NCI-H69 (cell line): ENCODE data around the gene DNAL4.
A peak's percentile ranks its signal among the peaks of the same experiment; 100 is the strongest.

Experiments used
- DNase-seq: peaks from one replicate; lab custom pipeline; 2025; lab: John Stamatoyannopoulos, UW

The DNAL4 gene

GRCh38 chr22:38827510-38827909 lies 33.6 kb upstream of the DNAL4 start:
- no peak for DNase-seq

DNA sequence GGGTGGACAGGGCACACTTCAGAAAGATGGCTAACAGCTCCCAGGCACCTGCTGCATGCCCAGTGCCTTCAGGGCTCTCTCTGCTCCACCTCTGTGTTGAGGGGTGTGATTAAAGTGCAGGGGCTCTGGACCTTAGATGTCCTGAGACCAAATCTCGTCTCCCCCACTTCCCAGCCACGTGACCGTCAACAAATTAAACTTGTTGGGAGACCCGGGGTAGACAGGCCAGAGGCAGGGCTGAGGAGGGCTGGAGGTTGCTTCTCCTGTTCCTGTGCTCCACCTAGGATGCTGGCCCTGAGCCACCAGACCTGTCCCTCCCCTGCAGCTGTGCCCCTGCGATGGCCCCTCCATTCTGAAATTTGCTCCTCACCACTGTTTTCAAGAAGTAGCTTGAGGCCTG lies 32.9 kb upstream of the DNAL4 start:
- no peak for DNase-seq

- no peak for DNase-seq
These were observed 32.4 kb upstream of the DNAL4 start for GRCh38 chr22:38826386-38826785.

GRCh38 chr22:38824585-38824984 lies 30.6 kb upstream of the DNAL4 start:
- DNase-seq: no peak

DNA sequence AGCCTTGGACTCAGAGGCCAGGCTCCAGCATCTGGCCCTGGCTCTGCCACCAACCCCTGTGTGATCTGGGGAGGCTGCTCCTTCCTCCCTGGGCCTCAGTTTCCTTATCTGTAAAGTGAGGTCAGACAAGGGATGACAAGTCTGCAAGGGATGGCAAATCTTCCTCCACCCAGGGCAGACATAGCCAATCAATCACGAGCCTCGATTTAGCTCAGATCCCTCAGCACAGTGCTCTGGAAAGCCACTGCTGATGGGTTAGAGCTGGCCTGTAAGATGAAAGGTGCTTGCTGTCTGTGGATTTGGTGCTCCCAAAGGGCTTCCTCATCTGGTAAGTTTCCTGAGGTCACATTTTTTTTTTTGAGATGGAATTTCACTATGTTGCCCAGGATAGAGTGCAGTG lies 29.7 kb upstream of the DNAL4 start:
- DNase-seq: no peak

GRCh38 chr22:38823076-38823475 lies 29.1 kb upstream of the DNAL4 start:
- DNase-seq: no peak

DNA sequence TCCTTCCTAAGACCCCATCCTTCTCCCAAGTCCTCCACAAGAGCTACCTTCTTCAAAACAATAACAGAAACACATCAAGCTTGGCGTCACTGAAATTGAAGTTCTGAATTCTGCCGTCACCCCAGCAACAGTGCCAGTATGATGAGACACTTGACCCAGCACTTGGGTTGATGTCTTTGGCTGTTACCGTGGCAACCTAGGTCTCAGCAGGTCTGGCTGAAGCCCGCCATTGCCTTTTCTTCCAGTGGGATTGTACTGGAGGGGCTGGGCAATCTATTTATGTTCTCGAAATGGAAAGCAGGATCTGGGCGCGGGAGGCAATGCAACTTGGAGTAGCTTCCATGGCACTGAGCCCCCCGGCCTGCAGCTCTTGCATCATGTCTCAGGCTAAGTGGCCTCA lies 26.1 kb upstream of the DNAL4 start:
- no peak for DNase-seq

- DNase-seq: no peak
These were observed 25.5 kb upstream of the DNAL4 start for GRCh38 chr22:38819387-38819940.

- no peak for DNase-seq
These were observed 23.3 kb upstream of the DNAL4 start for GRCh38 chr22:38817196-38817595.

GRCh38 chr22:38815842-38816241 lies 21.9 kb upstream of the DNAL4 start:
- no peak for DNase-seq

DNA sequence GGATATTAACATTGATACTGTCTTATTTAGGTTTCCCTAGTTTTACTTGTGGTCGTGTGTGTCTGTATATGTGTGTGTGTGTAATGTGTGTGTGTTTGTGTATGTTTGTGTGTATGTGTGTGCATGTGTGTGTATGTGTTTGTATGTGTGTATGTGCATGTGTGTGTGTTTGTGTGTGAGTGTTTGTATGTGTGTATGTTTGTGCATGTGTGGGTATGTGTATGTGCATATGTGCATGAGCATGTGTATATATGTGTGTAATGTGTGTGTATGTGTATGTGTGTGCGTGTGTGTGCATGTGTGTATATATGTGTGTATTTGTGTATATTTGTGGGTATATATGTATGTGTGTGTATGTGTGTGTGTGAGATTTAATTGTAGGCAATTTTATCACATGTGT lies 17.3 kb upstream of the DNAL4 start:
- no peak for DNase-seq

DNA sequence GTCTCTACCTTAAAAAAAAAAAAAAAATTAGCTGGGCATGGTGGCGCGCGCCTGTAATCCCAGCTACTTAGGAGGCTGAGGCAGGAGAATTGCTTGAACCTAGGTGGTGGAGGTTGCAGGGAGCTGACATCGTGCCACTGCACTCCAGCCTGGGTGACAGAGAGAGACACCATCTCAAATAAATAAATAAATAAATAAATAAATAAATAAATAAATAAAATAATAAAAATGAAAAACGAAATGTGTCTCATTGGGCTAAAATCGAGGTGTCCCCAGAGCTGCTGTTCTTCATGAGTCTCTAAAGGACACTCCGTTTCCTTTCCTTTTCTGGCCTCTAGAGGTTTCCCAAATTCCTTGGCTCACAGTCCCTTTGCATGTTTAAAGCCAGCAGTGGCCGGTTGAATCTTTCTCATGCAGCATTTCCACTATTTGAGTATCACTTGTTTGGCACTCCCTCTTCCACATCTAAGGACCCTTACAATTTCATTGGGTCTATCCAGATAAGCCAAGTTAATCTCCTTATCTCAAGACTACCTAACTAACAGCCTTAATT lies 11.2 kb upstream of the DNAL4 start:
- DNase-seq: peak; percentile 12

DNA sequence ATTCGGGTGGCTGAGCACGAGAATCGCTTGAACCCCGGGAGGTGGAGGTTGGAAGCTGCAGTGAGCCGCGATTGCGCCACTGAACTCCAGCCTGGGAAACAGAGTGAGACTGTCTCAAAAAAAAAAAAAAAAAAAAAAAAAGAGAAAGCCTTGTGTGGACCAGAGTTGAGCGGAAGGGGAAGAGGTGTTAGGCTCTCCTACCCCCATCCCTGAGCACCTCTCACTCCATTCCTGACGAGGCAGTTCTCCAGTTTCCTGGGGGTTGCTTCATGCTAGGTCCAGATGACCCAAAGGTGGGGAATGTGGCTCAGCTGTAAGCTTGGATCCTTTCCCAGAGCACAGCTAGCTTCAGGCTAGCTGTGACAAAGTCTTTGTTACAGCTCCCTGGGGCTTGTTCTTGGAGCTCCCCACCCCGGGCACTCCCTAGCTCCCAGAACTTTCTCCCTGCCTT lies 8.8 kb upstream of the DNAL4 start:
- peak; percentile 90 for DNase-seq

DNA sequence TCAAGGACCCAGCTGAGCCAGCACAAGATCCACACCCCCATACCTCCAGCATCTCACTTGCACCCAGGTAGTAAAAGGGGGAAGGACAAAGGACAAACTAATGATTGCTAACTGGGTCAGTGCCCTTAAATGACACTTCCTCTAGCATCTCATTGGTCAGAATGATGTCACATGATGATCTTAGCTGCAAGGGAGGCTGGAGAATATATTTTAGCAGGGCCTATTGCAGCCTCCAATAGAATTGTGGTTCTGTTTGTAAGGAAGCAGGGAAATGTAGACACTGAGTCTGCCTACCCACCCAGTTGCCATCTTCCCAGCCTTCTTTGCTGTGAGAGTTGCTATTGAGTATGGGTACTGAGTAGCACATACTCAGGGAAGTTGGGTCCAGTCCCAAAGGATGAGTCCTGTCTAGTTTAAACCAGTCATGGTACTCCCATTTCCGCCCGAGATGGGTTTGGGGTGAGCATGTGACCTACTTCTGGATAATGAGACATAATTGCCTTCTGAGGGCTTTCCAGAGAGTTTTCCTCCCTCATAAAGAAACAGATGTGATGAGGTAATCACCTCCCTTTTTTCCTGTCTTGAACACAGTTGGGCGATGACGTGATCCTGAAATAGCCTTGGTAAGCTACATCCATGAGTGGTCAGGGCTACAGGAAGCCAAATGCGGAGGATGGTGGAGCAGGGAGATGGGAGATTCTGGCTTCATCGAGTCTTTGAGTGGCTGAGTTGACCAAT lies 5.5 kb upstream of the DNAL4 start:
- peak; percentile 73 for DNase-seq

DNA sequence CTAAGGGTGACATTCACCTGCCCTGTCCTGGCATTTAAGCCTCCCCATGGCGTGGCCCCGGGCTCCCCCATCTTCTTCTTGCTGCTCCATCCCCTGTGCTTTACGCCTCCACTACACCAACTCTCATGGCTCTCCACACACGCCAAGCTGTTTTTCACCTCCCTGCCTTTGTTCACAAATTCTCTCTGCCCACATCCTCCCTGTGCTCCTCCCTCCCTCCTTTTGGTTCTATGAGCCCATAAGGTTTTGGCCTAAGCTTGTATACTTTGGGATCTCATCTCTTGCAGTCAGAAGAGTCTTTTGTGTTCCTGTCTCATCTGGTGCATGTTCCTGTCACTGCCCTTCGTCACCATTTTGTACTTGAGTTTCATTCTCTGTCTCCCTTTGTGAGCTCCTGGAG lies 4.6 kb upstream of the DNAL4 start:
- DNase-seq: no peak

GRCh38 chr22:38796262-38796957 lies 2.5 kb upstream of the DNAL4 start:
- DNase-seq: no peak

- DNase-seq: no peak
These were observed 1.6 kb upstream of the DNAL4 start for GRCh38 chr22:38795569-38795968.

GRCh38 chr22:38793317-38793716 lies 626 bp downstream of the DNAL4 start:
- peak; percentile 43 for DNase-seq

DNA sequence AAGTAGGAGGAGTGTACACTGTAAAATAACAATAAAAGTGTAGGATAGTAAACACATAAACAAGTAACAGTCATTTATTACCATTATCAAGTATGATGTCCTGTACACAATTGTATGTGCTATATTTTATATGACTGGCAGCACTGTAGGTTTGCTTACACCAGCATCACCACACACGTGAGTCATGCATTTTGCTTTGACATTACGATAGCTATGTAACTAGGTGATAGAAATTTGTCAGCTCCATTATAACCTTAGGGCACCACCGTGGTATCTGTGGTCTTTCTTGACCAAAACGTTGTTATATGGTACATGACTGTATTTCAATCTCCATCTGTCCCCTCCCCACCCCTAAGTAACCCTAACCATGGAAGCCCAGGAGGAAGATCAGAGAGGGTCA lies 1.1 kb downstream of the DNAL4 start:
- no peak for DNase-seq

- no peak for DNase-seq
These were observed 4.3 kb downstream of the DNAL4 start for GRCh38 chr22:38789606-38790005.

DNA sequence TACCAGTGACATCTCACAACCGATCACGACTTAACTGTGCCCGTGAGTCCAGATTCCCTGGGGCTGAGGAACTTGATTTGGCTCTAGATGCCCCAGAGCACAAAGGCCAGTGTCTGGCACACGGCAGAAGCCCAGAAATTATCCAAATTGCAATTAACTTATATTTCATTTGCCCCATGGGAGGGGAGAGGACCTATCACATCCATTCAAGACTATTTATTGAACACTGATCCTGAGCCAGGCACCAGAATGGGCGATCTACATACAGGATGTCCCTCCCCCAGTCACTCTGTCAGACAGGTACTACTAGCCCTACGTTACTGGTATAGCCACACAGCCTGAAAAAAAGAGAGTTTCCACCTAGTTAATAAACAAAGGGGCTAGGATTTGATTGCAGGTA lies 5.1 kb downstream of the DNAL4 start:
- DNase-seq: no peak

DNA sequence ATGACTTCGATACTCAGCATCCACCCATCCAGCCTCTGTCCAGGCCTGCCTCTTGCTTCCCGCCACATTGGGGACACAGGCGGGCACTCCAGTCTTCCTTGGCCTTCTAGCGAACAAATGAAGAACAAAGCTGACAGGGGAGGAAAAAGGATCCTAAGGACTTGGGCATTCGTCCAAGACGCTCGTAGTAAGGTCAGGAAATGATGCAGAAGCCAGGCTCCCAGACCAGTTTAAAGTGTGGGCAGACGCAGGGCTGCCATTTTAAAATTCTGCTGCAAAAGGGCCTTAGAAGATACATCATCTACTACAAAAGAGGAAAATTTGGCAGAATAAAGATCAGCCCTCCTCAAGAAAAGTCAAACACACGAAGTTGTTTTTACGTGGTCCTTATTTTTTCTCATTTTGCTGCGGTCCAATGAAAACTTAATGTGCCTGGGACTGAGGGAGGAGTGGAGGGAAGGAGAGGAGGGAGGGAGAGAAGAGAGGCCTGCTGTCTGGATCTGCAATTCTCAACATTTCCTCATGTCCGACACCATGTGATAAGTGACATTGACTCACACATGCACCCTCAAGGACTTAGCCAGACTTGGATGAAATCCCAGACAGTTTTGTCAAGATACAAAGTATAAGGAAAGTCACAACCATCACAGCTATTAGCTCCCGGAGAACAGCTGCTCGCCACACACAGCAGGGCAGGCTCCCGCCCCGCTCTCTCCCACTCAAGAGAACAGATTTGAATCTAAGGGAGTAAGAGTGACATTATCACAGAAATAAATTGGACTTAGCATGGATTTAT lies 5.7 kb downstream of the DNAL4 start:
- peak; percentile 24 for DNase-seq
